Measurements from ENCODE around the gene SLC9A8.

SLC9A8 gene

GRCh38 chr20:49899541-49900383 lies 87.1 kb downstream of the SLC9A8 start:
- no peak for DNase-seq

DNA sequence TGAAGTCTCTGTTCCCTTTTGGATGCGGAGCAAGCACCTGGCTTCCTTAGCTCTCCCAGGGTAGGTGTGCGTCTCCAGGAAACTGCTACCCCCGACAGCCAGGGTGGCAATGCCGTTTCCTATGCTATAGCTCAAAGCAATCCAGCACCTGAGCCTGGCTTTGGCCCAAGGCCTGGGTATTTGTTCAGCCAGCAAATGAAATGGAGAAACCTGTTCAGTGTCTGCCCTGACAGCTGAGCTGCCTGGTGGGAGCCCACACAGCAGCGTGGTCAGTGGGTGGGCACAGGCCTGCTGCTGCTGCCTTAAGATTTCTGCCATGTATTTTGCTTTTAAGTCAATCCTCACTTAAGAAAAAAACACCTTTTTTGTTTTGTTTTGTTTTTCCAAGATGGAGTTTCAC lies 89.0 kb downstream of the SLC9A8 start:
- DNase-seq = no peak

- DNase-seq = no peak
Observed at GRCh38 chr20:49904440-49905214, 92.0 kb downstream of the SLC9A8 start.

- no peak for DNase-seq
Observed at GRCh38 chr20:49905415-49906091, 92.9 kb downstream of the SLC9A8 start.

GRCh38 chr20:49906101-49906604 lies 93.5 kb downstream of the SLC9A8 start:
- no peak for DNase-seq

DNA sequence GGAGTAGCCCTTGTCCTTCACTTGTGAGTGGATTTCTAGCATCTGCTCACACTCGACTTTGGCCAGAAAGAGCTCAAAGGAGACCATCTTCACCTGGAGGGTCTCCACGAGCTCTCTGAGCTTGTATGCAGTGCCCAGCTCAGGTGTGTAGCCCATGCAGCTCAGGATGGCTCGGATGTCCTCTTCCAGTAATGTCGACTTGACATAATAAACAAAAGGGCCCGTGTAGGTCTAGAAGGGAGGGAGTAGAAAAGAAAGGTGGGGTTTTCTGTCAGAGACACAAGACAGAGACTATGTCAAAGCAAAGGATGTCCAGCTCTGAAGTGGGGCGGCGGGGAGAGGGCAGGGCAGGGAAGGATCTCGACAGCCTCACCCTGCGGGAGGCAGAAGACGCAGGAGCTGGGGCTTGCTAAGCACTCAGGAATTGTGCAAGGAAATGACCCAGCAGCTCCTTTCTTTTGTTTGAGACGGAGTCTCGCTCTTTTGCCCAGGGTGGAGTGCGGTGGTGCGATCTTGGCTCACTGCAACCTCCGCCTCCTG lies 94.1 kb downstream of the SLC9A8 start:
- DNase-seq = no peak

GRCh38 chr20:49907405-49908257 lies 95.0 kb downstream of the SLC9A8 start:
- DNase-seq = no peak

DNA sequence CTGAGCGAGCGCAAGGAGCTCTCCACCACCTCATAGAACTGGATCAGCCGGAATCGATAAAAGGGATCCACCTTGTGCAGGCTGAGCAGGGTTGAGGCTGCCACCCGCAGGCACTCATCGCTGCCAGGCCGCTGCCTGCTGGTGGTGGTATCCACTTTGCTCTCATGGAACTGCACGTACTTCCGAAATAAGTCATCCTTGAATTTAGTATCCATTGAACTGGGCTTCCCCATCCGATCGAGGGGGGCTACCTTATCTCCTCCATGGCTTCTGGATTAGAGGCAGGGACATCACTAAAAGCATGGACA lies 95.6 kb downstream of the SLC9A8 start:
- no peak for DNase-seq

- no peak for DNase-seq
Observed at GRCh38 chr20:49909499-49910339, 97.1 kb downstream of the SLC9A8 start.

DNA sequence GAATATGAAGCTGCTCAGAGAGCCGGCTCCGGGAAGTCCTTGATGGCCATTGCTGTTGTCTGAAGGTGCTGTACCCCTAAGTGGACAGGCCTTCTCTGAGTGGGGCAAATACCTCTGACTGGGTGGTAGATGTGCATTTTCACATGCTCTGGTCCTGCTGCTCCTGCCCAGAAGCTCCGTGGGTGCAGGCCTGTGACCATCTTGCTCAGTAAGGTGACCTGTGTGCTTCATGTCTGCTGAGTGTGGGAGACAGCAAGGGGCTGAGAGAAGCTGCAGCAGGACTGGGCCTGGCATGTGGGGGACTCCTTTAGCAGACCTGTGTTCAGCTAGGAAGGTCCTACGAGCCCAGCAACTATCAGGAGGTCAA lies 97.7 kb downstream of the SLC9A8 start:
- DNase-seq = no peak

DNA sequence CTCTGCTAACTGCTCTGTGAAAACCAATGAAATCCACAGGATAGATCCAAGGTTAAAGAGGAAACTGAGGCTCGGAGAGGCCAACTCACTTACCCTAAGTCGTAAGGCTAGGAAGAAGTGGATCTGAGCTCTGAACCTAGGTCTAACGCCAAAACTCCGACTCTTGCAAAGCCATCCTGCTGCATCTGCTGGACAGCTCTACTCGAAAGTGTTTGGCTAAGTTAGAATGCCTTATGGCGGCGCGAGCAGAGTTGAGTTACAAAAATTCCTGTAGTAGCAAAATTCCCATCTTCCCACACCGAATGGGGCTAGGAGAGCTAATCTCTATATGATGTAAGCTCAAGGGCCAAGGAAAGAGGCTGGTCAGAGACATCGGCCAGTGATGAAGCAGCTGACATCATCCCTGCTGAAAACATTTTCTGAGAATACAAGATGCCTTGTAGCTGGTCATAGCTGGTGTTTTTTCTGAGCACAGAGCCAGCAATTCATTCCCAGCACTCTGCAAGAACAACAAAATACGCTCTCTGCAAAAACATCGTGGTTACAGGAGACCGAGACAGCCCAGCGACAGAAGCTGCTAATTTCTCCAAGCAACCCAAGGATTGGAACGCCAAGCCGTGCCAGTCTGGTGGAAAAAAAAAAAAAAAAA lies 100.9 kb downstream of the SLC9A8 start:
- no peak for DNase-seq

DNA sequence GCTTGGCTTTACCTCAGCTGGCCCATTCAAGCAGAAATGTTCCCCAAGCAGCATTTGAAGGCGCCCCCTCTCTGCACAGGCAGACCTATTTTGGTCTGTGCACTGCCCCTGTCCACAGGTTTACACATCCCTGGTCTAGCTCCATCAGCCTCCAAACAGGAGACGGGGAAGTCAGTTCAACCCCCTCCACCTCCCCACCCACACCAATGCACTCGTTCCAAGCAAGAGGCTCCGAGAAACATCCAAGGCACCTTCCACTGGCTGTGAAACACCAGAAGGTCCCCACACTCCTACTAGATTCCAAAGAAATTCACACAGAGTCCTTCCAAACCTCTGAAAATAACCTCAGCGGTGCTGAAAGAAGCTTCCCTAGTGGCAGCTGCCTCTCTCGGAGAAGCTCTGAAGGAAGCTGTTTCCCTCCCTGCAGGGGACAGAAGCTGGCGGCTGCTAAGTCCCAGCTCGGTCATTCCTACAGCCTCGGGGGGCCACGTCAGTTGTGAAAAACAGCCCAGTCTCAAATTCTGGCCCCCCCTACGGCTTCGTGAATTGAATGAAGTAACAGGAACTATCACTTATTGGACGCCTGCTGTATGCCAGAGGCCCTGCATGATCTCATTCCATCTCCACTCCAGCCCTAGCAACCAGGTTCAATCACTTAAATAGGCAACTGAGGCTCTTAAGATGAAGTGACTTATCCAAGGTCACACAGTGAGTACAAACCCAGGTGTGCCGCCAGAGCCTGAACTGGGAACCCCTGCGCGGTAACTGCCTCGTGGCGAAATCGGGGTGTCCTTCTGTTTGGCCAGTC lies 101.9 kb downstream of the SLC9A8 start:
- DNase-seq = no peak

DNA sequence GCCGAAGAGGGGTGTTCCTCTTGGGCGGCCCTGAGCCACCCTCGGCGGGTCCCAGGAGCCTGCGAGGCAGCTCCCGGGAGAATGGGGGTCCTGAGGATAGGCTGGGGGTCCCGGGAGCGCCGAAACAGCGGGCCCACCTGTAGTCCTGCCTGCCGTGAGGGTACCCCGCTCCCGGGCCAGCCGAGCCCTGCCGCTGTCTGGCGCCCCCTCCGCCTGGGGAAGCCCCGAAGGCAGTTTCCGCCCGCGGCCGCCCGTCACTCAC lies 102.4 kb downstream of the SLC9A8 start:
- DNase-seq = no peak

GRCh38 chr20:49915380-49916145 lies 102.9 kb downstream of the SLC9A8 start, which contains the start of gene SPATA2:
Gene SPATA2 (minus strand): TSS chr20:49915529. CDS start chr20:49908490, 7,039 bp downstream.
- DNase-seq = peak; percentile 82

GRCh38 chr20:49916146-49917002 lies 103.7 kb downstream of the SLC9A8 start:
- no peak for DNase-seq

GRCh38 chr20:49918446-49918845 lies 105.8 kb downstream of the SLC9A8 start:
- no peak for DNase-seq

- no peak for DNase-seq
Observed at GRCh38 chr20:49919009-49919408, 106.4 kb downstream of the SLC9A8 start.

- DNase-seq = no peak
Observed at GRCh38 chr20:49919461-49919860, 106.8 kb downstream of the SLC9A8 start.
